HG02885 (cell line): ENCODE data around the gene AMN.

Source experiments
- ATAC-seq: cut with Tn5 transposase; IDR thresholded peaks from one replicate; pipeline ENCODE4 v1.9.1; 2021; ENCODE audit warnings: mild to moderate bottlenecking; ENCODE audit not compliant: unreplicated experiment, poor library complexity

The AMN gene

GRCh38 chr14:102941419-102942011, 19.1 kb downstream of the AMN start:
- ATAC-seq = no peak

DNA sequence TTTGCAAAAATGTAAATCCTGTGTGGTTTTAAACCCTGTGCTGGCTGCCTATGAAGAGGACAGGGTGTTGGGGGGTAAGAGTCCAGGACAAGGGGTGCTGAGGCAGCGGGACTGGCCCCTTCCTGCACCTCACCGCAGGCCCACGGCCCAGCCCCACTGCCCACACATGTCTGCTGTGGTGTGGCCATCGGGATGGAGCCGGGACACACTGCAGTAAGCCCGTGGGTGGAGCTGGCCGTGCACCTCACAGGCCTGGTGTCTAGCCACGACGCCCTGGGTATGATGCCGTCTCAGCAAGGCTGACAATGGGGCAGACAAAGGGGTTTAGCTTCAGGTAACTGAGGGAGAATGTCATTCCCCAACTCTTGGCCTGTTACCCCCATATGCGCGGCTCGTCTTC, 19.6 kb downstream of the AMN start:
- ATAC-seq = no peak

- no peak for ATAC-seq
These were observed 21.0 kb downstream of the AMN start for GRCh38 chr14:102943454-102943853.

DNA sequence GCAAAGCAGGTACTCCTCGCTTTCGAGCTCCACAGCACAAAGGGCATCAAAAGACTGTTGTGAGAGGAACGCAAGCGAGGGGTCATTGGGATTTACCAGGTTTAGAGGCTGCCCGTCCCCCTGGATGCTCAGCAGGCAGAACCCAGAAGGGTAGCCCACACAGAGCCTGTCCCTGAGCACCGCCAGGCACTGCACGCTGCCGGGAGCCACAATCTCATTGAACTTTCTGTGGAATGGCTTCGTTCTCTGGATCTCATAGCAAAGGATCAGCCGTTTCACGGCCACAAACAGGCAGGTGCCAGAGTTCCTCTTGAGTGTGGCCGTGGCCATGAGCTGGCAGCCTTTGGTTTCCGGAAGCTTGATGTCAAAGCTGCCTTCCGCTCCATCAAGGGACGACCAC, 21.5 kb downstream of the AMN start:
- no peak for ATAC-seq

- ATAC-seq = no peak
These were observed 22.2 kb downstream of the AMN start for GRCh38 chr14:102944448-102945330.

- ATAC-seq = no peak
These were observed 23.1 kb downstream of the AMN start for GRCh38 chr14:102945346-102946130.

- no peak for ATAC-seq
These were observed 25.0 kb downstream of the AMN start for GRCh38 chr14:102947321-102948103.

DNA sequence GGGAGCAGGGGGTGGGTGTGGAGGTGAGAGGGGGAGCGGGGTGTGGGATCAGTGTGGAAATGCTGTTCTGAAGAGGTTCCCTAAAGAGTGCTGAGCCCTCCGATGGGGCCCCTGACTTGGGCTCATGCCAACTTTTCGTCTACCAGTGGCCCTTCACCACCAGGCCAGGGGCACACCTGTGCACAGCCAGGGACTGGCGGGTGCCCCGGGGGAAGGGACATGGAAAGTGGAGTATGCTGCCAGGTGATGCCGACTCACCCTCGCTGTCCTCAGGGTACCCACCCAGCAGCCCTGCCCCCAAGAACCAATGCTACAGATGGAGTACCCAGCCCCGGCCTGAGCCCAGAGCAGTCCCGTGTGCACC, 26.2 kb downstream of the AMN start:
- no peak for ATAC-seq

- ATAC-seq = no peak
These were observed 26.8 kb downstream of the AMN start for GRCh38 chr14:102949062-102949800.

GRCh38 chr14:102949801-102950451, 27.5 kb downstream of the AMN start:
- no peak for ATAC-seq

DNA sequence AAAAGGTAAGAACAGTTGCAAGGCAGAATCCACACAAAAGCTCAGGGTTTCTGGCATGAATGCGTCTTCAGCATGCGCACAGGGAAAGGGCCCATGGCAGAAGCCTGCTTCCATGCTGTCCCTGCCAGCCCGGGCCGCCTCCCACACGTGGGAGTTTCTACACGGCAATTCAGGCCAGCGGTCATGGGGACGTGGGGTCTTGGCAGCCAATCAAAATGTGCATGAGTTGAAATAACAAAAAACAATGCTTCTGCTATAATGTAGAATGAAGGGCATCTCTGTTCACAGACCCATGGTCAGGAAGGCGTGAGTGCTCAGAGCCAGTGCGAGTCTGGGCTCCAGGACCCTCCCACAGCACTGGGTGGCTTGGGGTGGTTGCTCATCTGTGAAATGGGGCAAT, 28.6 kb downstream of the AMN start:
- no peak for ATAC-seq

DNA sequence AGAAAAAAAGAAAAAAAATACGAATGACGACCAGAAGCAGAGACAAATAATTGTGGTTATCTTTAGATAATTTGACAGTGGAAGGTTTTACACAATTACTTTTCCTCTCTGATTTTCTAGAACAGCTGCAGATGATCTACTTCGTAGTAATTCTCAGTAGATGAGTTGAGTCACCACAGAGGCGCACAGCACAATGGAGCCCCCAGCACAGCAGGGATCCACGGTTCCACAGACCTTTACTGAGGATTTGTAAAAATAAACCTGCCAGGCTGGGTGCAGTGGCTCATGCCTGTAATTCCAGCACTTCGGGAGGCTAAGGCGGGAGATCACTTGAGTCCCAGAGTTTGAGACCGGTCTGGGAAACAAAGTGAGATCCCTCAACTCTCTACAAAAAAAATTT, 29.3 kb downstream of the AMN start:
- no peak for ATAC-seq

- ATAC-seq = no peak
These were observed 29.8 kb downstream of the AMN start for GRCh38 chr14:102952276-102952675.

- ATAC-seq = no peak
These were observed 30.6 kb downstream of the AMN start for GRCh38 chr14:102953100-102953499.

- no peak for ATAC-seq
These were observed 31.8 kb downstream of the AMN start for GRCh38 chr14:102954081-102954789.

DNA sequence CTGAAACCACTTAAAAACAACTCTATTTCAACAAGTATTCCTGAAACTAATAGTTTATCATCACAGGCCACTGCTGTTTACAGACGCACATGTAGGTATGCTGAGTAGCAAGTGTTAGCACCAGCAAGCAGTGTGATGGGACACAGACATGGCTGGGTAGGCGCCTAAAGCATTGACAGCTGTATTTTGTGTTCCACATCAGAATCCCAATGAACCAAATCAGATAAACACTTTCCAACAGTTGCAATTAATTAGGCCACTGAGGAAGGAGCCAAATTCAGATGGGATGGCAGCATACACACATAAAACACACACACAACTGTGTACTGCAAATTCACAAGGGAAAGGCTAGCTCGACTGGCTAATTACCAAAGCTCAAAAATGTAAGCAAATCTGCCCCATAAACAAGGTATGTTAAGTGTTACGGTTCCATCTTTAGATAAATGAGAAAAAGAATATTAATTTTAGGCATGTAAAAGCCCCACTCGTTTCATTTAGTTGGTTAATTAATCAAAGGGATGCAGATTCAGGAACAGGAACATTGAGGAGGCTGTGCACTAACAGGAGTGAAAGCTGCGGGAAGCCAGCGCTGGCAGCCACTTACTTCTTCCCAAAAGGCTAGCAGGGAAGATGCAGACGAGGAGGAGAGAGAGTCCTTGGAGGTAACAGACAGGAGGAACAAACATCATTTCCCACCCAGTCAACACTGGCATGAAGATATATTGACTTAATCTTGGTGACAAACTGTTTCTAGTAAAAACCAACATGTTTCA, 33.4 kb downstream of the AMN start:
- no peak for ATAC-seq

GRCh38 chr14:102957222-102957621, 34.8 kb downstream of the AMN start:
- no peak for ATAC-seq

DNA sequence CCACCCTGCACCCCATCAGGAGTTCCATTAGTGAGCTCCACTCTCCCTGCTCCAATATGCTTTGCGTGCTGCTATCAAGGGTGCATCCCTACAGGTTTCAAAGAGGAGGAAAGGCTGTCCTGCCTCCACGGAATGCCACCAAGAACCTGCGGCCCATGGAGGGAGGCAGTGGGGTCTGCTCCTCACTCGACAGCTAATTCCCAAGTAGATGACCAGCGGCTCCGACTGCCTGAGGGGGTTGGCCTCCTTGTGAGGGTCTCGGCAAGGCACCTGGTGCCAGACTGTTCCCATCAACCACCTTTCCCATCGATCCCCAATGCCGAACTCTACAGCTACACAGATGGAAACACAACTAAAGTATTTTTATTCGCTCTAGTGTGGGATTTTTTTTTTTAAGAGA, 36.0 kb downstream of the AMN start:
- no peak for ATAC-seq
